Measurements from ENCODE around the gene TCF4. TPM values are rescaled to one million over a fixed set of nuclear protein-coding genes. Genes with fewer than 3 reads are reported as not detected.

Gene TCF4
- total and polyA plus RNA-seq, 4 donors: 4.3 to 15.3 (median 11.5) TPM

- 51% methylated on average over 1 of the region's 1 CpG for WGBS
- H3K27me3 ChIP-seq (ENCODE audit: control insufficient read depth in 4 of 4, insufficient read depth in 4 of 4, low read length in 3 of 4): no peaks in the 10 kb centered on the region
- no peaks in the 10 kb centered on the region for H3K4me1 ChIP-seq (ENCODE audit: control insufficient read depth in 4 of 4, insufficient read depth in 4 of 4, low read length in 3 of 4)
- no peak overlapping the region for H3K4me3 ChIP-seq (ENCODE audit: low read depth in 1 of 3, low read length in 3 of 3)
- no peak for DNase-seq (ENCODE audit: low spot score)
- no peaks in the 10 kb centered on the region for H3K9me3 ChIP-seq (ENCODE audit: control insufficient read depth in 4 of 4, low read length in 3 of 4)
- H3K9ac ChIP-seq (ENCODE audit: low read depth in 1 of 2, low read length in 2 of 2): no peak overlapping the region
- TF ChIP-seq HNF4A (conservative IDR thresholded peaks at IDR 0.05) (no peak), JUND (IDR thresholded peaks at IDR 0.05) (no peak), FOXA1 (IDR thresholded peaks at IDR 0.05) (no peak), RXRA (IDR thresholded peaks at IDR 0.05) (no peak), MAX (IDR thresholded peaks at IDR 0.05) (no peak), GABPA (IDR thresholded peaks at IDR 0.05 in 1 of 2, conservative IDR thresholded peaks at IDR 0.05 in 1 of 2) (no peak), HNF4G (IDR thresholded peaks at IDR 0.05) (no peak), FOXA2 (IDR thresholded peaks at IDR 0.05) (no peak), REST (IDR thresholded peaks at IDR 0.05) (no peak), NR2F2 (IDR thresholded peaks at IDR 0.05) (no peak), SP1 (IDR thresholded peaks at IDR 0.05) (no peak), TAF1 (conservative IDR thresholded peaks at IDR 0.05) (no peak), YY1 (IDR thresholded peaks at IDR 0.05) (no peak), ATF3 (IDR thresholded peaks at IDR 0.05) (no peak), ZBTB33 (IDR thresholded peaks at IDR 0.05) (no peak), EGR1 (IDR thresholded peaks at IDR 0.05; ENCODE audit: low read depth in 2 of 2) (no peak), CTCF (IDR thresholded peaks at IDR 0.05; ENCODE audit: low read depth, low read length, missing input control) (no peak)
- no peak overlapping the region for H3K27ac ChIP-seq (ENCODE audit: low read depth in 1 of 2, low read length in 2 of 2)
- peaks cover 0 to 2% (median 0%) of the 10 kb centered on the region in 4 donors for H3K36me3 ChIP-seq (ENCODE audit: control insufficient read depth in 4 of 4, insufficient read depth in 3 of 4, low read depth in 1 of 4, low read length in 3 of 4)
Observed at GRCh38 chr18:55262021-55262560, 325.9 kb downstream of the TCF4 start.
